ENCODE measurements around the gene CAD.
"Not testable (repeated sequence)": the region's sequence is repeated elsewhere in the genome, so short reads cannot be mapped to it uniquely, and the experiment has no call there.

Gene CAD

GRCh38 chr2:27261241-27261925 is 44.2 kb downstream of the CAD start:
- DNase-seq, result no peak

GRCh38 chr2:27261926-27262298 is 44.7 kb downstream of the CAD start:
- peak; percentile 29 for DNase-seq

GRCh38 chr2:27262379-27263286 is 45.5 kb downstream of the CAD start, which contains the start of gene SLC30A3:
SLC30A3 (minus strand) TSS chr2:27263047; CDS start chr2:27262906, 141 bp downstream.
- DNase-seq, result peak; percentile 70

- peak; percentile 58 for DNase-seq
These were observed 46.4 kb downstream of the CAD start for GRCh38 chr2:27263287-27264252.

GRCh38 chr2:27264253-27264752 is 47.1 kb downstream of the CAD start:
- DNase-seq, result no peak

- peak; percentile 85 for DNase-seq
These were observed 47.8 kb downstream of the CAD start for GRCh38 chr2:27264753-27265535.

- no peak for DNase-seq
These were observed 48.3 kb downstream of the CAD start for GRCh38 chr2:27265536-27265870.

GRCh38 chr2:27268296-27268695 is 51.1 kb downstream of the CAD start:
- DNase-seq, result not testable (repeated sequence)

- DNase-seq, result no peak
These were observed 53.0 kb downstream of the CAD start for GRCh38 chr2:27270131-27270530.

- no peak for DNase-seq
These were observed 53.5 kb downstream of the CAD start for GRCh38 chr2:27270670-27271069.

GRCh38 chr2:27271631-27272340 is 54.6 kb downstream of the CAD start:
- no peak for DNase-seq

- DNase-seq, result not testable (repeated sequence)
These were observed 55.7 kb downstream of the CAD start for GRCh38 chr2:27272537-27273522.

GRCh38 chr2:27275211-27276150 is 58.3 kb downstream of the CAD start, which contains the start of gene DNAJC5G:
DNAJC5G (plus strand) TSS chr2:27275433; CDS start chr2:27276729, 1,296 bp downstream.
- DNase-seq, result no peak

- no peak for DNase-seq
These were observed 60.8 kb downstream of the CAD start for GRCh38 chr2:27278010-27278409.

GRCh38 chr2:27280826-27281225 is 63.7 kb downstream of the CAD start:
- no peak for DNase-seq

- no peak for DNase-seq
These were observed 64.3 kb downstream of the CAD start for GRCh38 chr2:27281442-27281841.

GRCh38 chr2:27281855-27282559 is 64.8 kb downstream of the CAD start, which contains the start of gene TRIM54:
TRIM54 (plus strand) TSS chr2:27282429; CDS start chr2:27282732, 303 bp downstream.
- no peak for DNase-seq

- DNase-seq, result no peak
These were observed 65.7 kb downstream of the CAD start for GRCh38 chr2:27282892-27283291.

All from eye (tissue), 1 donor.